Measurements from ENCODE around the gene SLC22A7.

- TF ChIP-seq CTCF (IDR thresholded peaks at IDR 0.05; ENCODE audit: insufficient read depth, low read length, poor library complexity, severe bottlenecking) (no peak), EZH2phosphoT487 (conservative IDR thresholded peaks at IDR 0.05; ENCODE audit: low read length) (no peak)
Observed at GRCh38 chr6:43338243-43338642, 40.2 kb downstream of the SLC22A7 start.
